ENCODE results near the gene SIGLEC14.

DNA sequence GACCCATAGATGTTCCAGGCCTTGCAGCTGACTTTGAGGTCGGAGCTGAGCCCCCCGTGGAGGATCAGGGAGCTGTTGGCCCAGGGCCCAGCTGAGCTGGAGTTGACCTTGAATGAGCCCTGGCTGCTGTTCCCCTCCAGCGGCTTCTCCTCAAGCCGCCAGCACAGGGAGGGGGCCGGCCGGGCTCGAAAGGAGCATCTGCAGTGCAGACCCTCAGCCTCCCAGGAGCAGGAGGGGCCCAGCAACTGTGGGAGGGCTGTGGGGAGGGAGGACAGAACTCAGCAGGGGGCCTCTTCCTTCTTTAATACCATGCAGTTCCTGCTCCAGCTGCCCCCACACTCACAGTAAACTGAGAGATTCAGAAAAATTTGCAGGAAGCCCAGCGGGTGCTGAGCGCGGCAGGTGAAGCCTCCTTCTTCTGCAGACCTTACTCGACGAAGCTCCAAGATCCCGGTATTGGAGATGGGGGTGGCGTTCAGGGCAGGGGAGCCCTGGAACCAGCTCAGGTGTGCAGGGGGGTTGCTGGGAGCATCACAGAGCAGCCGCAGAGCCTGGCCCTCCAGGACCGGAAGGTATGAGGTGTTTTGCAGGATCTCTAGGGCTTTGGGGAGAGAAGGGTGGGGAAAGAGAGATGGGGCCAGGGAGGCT, 19.0 kb downstream of the SIGLEC14 start:
- TF ChIP-seq, protein P1, sequence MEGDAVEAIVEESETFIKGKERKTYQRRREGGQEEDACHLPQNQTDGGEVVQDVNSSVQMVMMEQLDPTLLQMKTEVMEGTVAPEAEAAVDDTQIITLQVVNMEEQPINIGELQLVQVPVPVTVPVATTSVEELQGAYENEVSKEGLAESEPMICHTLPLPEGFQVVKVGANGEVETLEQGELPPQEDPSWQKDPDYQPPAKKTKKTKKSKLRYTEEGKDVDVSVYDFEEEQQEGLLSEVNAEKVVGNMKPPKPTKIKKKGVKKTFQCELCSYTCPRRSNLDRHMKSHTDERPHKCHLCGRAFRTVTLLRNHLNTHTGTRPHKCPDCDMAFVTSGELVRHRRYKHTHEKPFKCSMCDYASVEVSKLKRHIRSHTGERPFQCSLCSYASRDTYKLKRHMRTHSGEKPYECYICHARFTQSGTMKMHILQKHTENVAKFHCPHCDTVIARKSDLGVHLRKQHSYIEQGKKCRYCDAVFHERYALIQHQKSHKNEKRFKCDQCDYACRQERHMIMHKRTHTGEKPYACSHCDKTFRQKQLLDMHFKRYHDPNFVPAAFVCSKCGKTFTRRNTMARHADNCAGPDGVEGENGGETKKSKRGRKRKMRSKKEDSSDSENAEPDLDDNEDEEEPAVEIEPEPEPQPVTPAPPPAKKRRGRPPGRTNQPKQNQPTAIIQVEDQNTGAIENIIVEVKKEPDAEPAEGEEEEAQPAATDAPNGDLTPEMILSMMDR (IDR thresholded peaks at IDR 0.05; ENCODE audit: insufficient read depth, low read depth, low read length), result no peak
- no peak for TF ChIP-seq EZH2 (IDR thresholded peaks at IDR 0.05; ENCODE audit: insufficient read depth, low read length)

Measured in astrocyte (in vitro differentiated cells and primary cell).